Parathyroid adenoma (tissue), 2 donors: Measurements from ENCODE around the gene CAPN9.

Source experiments
- H2AFZ ChIP-seq: fragments of 300-600 bp; sonication (generic); one replicate; pipeline ENCODE4 v1.7.0; 2017; ENCODE audit warnings: antibody characterized with exemption, mild to moderate bottlenecking
- H3K27ac ChIP-seq: fragments of 300-600 bp; sonication (generic); one replicate; pipeline ENCODE4 v1.7.0; 2017
- H3K27me3 ChIP-seq: fragments of 300-600 bp; sonication (generic); one replicate; pipeline ENCODE4 v1.7.0; 2017; ENCODE audit warnings: low read length; ENCODE audit not compliant: control insufficient read depth, insufficient read depth
- H3K36me3 ChIP-seq: fragments of 300-600 bp; sonication (generic); one replicate; pipeline ENCODE4 v1.7.0; 2017; ENCODE audit warnings: low read length; ENCODE audit not compliant: control insufficient read depth, insufficient read depth
- H3K4me1 ChIP-seq: fragments of 300-600 bp; sonication (generic); one replicate; pipeline ENCODE4 v1.7.0; 2017; ENCODE audit warnings: control low read depth
- H3K4me2 ChIP-seq: fragments of 300-600 bp; sonication (generic); one replicate; pipeline ENCODE4 v1.7.0; 2017; ENCODE audit warnings: low read length
- H3K4me3 ChIP-seq: fragments of 300-600 bp; sonication (generic); one replicate; pipeline ENCODE4 v1.7.0; 2017; ENCODE audit warnings: low read depth, low read length
- H3K79me2 ChIP-seq: fragments of 300-600 bp; sonication (generic); one replicate; pipeline ENCODE4 v1.7.0; 2017; ENCODE audit warnings: control low read depth
- H3K9ac ChIP-seq: fragments of 300-600 bp; sonication (generic); one replicate; pipeline ENCODE4 v1.7.0; 2017; ENCODE audit warnings: mild to moderate bottlenecking
- H3K9me3 ChIP-seq: fragments of 300-600 bp; sonication (generic); one replicate; pipeline ENCODE4 v1.7.0; 2017; ENCODE audit warnings: low read length; ENCODE audit not compliant: control insufficient read depth
- TF ChIP-seq, protein P1 (sequence below): fragments of 300-600 bp; sonication (generic); IDR thresholded peaks from one replicate; pipeline ENCODE4 v1.7.0; 2017; ENCODE audit warnings: antibody characterized with exemption, mild to moderate bottlenecking
- donor health status: primary hyperparathyroidism.

CAPN9 gene

DNA sequence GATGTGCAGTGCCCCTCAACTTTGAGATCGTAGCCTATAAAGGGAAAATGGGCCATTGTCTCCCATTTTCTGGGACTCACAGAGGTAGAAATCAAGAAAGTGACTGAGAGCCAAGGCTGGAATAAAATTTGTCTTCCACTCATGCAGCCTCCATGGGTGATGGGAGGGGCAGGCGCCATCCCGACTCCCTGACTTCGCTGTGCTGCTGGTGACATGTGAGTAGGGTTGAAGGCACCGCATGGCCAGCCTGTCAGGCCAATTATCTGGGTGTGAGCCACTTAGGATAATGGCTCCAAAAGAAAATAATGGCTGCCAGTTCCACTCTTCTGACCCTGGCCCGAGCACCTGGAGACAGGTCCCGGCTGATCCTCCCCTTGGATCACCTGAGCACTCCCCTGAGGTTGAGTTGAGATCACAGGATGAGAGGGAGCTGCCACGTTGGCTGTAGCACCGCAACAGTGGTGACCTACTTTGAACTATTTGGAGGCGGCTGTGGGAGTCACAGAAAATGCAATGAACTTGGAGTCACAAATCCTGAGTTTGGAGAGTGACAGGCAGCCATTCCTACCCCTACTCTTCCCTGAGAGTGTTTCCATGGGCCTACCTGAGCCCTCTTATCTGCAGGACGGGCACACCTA, 26.3 kb downstream of the CAPN9 start:
- no peak overlapping the region for H3K9ac ChIP-seq
- H3K27ac ChIP-seq: no peak overlapping the region
- H3K4me3 ChIP-seq: no peak overlapping the region

DNA sequence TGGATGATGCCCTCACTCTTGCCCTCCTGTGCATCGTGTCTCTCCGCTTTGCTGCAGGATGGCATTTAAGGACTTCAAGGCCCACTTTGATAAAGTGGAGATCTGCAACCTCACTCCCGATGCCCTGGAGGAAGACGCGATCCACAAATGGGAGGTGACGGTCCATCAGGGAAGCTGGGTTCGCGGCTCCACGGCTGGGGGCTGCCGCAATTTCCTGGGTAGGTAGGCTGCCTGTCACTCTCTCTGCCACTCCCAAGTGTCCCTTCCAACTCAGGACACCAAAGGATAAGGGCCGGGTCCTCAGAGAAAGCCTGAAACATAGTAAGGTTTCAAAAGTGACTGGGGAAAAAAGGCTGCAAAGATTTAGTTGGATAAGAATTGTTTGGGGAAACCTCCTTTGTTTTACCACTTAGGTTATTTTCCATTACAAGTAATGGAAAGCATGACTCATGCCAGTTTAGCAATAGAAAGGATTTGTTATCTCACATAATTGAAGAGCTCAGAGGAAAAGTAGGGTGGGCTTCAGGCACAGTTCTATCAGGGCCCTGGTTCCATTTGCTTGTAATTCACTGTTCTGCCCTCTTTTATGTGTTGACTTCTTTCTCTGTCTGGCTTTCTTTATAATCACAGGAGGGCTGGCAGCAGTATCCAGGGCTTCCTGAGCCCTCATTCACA, 31.9 kb downstream of the CAPN9 start:
- Histone ChIP-seq H3K4me2 (no peak overlapping the region), H3K4me1 (no peaks in the 10 kb centered on the region), H3K36me3 (no peaks in the 10 kb centered on the region), H3K27me3 (no peaks in the 10 kb centered on the region), H2AFZ (no peak overlapping the region), H3K79me2 (no peaks in the 10 kb centered on the region), H3K9me3 (no peaks in the 10 kb centered on the region), H3K9ac (no peak overlapping the region), H3K4me3 (no peak overlapping the region), H3K27ac (no peak overlapping the region)
- TF ChIP-seq, protein P1, sequence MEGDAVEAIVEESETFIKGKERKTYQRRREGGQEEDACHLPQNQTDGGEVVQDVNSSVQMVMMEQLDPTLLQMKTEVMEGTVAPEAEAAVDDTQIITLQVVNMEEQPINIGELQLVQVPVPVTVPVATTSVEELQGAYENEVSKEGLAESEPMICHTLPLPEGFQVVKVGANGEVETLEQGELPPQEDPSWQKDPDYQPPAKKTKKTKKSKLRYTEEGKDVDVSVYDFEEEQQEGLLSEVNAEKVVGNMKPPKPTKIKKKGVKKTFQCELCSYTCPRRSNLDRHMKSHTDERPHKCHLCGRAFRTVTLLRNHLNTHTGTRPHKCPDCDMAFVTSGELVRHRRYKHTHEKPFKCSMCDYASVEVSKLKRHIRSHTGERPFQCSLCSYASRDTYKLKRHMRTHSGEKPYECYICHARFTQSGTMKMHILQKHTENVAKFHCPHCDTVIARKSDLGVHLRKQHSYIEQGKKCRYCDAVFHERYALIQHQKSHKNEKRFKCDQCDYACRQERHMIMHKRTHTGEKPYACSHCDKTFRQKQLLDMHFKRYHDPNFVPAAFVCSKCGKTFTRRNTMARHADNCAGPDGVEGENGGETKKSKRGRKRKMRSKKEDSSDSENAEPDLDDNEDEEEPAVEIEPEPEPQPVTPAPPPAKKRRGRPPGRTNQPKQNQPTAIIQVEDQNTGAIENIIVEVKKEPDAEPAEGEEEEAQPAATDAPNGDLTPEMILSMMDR: no peak

More for the DNA sequence above, 26.3 kb downstream of the CAPN9 start:
- Histone ChIP-seq H3K9me3 (no peaks in the 10 kb centered on the region), H3K27me3 (no peaks in the 10 kb centered on the region), H3K36me3 (no peaks in the 10 kb centered on the region), H3K79me2 (no peaks in the 10 kb centered on the region), H2AFZ (peak overlapping the region; percentile 85), H3K4me2 (peak overlapping the region; percentile 4), H3K4me1 (peaks cover 4% of the 10 kb centered on the region)
- TF ChIP-seq, protein P1: no peak

DNA sequence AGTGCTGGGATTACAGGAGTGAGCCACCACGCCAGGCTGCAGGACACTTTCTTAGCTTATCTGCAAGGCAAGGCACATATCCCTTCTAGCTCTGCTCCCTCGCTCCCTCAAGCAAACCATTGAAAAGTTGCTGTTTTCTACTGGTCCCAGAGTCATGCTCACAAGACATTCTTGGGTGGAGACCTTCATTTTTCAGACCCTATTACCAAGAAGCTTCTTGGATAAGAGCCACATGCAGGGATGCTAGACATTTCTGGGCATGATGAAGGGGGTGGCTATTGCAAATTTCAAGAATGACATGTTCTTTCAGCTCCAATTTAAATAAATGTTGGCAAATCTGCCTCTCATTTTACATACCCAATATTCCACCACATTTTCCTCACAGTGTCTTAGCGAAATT, 33.9 kb downstream of the CAPN9 start:
- Histone ChIP-seq H3K9me3 (no peaks in the 10 kb centered on the region), H3K4me2 (no peak overlapping the region), H3K27me3 (no peaks in the 10 kb centered on the region), H2AFZ (no peak overlapping the region), H3K4me3 (no peak overlapping the region), H3K36me3 (no peaks in the 10 kb centered on the region), H3K4me1 (no peaks in the 10 kb centered on the region), H3K9ac (no peak overlapping the region), H3K27ac (no peak overlapping the region), H3K79me2 (no peaks in the 10 kb centered on the region)
- TF ChIP-seq, protein P1: no peak

- no peaks in the 10 kb centered on the region for H3K27me3 ChIP-seq
- H3K4me2 ChIP-seq: no peak overlapping the region
- H3K27ac ChIP-seq: no peak overlapping the region
- H3K4me3 ChIP-seq: no peak overlapping the region
- H2AFZ ChIP-seq: no peak overlapping the region
- H3K9me3 ChIP-seq: no peaks in the 10 kb centered on the region
- TF ChIP-seq, protein P1: no peak
- no peaks in the 10 kb centered on the region for H3K36me3 ChIP-seq
- no peaks in the 10 kb centered on the region for H3K79me2 ChIP-seq
- no peak overlapping the region for H3K9ac ChIP-seq
- no peaks in the 10 kb centered on the region for H3K4me1 ChIP-seq
Measured at GRCh38 chr1:230781594-230781993, 34.4 kb downstream of the CAPN9 start.

GRCh38 chr1:230784163-230784562, 37.0 kb downstream of the CAPN9 start:
- TF ChIP-seq, protein P1: no peak
- Histone ChIP-seq H3K9me3 (no peaks in the 10 kb centered on the region), H2AFZ (no peak overlapping the region), H3K27ac (no peak overlapping the region), H3K27me3 (no peaks in the 10 kb centered on the region), H3K4me1 (no peaks in the 10 kb centered on the region), H3K9ac (no peak overlapping the region), H3K4me3 (no peak overlapping the region), H3K4me2 (no peak overlapping the region), H3K79me2 (no peaks in the 10 kb centered on the region), H3K36me3 (no peaks in the 10 kb centered on the region)
